AG09319 (cell line): Measurements from ENCODE around the gene GDF3.

ENCODE experiments used
- DNase-seq: peaks from one replicate; pipeline ENCODE4 v3.0.0-alpha.2; 2010; ENCODE audit warnings: low read depth; ENCODE audit errors: extremely low read depth
- TF ChIP-seq, protein P1 (sequence below): IDR thresholded peaks from 2 replicates; pipeline ENCODE4 v1.5.1; 2011; ENCODE audit warnings: low read depth, mild to moderate bottlenecking, inconsistent platforms, low read length, moderate library complexity

GDF3 gene

GRCh38 chr12:7716381-7716780 lies 20.8 kb upstream of the GDF3 start:
- TF ChIP-seq, protein P1, sequence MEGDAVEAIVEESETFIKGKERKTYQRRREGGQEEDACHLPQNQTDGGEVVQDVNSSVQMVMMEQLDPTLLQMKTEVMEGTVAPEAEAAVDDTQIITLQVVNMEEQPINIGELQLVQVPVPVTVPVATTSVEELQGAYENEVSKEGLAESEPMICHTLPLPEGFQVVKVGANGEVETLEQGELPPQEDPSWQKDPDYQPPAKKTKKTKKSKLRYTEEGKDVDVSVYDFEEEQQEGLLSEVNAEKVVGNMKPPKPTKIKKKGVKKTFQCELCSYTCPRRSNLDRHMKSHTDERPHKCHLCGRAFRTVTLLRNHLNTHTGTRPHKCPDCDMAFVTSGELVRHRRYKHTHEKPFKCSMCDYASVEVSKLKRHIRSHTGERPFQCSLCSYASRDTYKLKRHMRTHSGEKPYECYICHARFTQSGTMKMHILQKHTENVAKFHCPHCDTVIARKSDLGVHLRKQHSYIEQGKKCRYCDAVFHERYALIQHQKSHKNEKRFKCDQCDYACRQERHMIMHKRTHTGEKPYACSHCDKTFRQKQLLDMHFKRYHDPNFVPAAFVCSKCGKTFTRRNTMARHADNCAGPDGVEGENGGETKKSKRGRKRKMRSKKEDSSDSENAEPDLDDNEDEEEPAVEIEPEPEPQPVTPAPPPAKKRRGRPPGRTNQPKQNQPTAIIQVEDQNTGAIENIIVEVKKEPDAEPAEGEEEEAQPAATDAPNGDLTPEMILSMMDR: no peak
- no peak for DNase-seq

- TF ChIP-seq, protein P1: no peak
- DNase-seq: no peak
These were observed 17.4 kb upstream of the GDF3 start for GRCh38 chr12:7712841-7713442.

- TF ChIP-seq, protein P1: no peak
- no peak for DNase-seq
These were observed 15.6 kb upstream of the GDF3 start, which contains the start of gene DPPA3 for GRCh38 chr12:7711133-7711532. DPPA3 (plus strand) TSS chr12:7711433; CDS start chr12:7711571, 138 bp downstream.

DNA sequence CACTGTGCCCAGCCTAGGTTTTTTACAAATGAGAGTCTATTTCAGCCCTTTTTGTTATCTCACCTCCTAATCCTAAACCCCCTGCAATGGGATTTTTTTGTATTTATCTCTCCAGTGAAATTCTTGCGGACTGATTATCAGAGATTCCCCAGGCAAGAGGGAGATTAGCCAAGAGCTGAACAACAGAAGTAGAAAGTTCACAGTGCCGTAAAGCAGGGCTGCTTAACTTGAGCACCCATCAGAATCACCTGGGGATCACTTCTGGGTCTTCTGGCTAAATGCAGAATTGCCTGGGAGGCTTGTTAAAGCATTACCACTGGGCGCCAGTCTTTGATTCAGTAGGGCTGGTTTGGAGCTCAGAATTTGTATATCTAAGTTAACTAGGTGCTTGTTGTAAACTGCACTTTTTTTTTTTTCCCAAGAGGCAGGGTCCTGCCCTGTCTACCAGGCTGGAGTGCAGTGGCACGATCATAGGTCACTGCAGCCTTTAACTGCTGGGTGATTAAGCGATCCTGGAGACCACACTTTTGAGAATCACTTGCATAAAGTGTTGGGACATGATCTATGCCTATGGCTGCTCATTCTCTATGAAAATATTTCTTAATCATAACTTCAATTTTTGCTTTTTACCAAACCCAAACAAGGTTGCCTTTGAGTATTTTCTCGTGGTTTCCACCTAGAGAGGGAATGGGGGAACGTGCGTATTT lies 14.5 kb upstream of the GDF3 start:
- DNase-seq: no peak
- TF ChIP-seq, protein P1: no peak

DNA sequence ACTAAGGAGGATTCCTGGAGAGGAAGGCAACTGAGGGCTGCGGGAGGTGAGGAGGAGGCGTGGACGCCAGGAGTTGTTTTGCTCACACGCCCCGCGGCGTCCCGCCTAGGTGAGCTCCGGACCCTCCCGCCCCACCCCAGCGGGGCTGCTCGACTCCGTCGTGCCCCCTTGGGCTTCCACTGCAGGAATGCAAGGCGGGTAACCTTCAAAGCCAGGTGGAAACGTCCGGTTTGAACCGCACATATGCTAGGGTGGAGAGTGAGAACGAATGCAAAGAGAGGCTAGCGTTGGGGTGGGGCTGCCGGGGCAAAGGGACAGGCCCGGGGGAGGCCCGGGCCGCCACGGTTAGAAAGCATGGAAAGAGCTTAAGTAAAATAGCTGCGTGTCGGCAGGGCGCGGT lies 10.3 kb upstream of the GDF3 start:
- TF ChIP-seq, protein P1: no peak
- DNase-seq: no peak

- TF ChIP-seq, protein P1: no peak
- no peak for DNase-seq
These were observed 376 bp downstream of the GDF3 start for GRCh38 chr12:7695237-7695560.

- TF ChIP-seq, protein P1: no peak
- no peak for DNase-seq
These were observed 879 bp downstream of the GDF3 start for GRCh38 chr12:7694556-7695236.
